Hepatocyte (in vitro differentiated cells): ENCODE measurements around the gene TBC1D17. TPM values are rescaled to one million over a fixed set of nuclear protein-coding genes. Genes with fewer than 3 reads are reported as not detected.

ENCODE experiments used
- DNase-seq: peaks from one replicate; pipeline ENCODE4 v3.0.0-alpha.2; 2016; ENCODE audit warnings: low spot score
- H2AFZ ChIP-seq: fragments of 200-600 bp; sonication (generic); 2 replicates; pipeline ENCODE4 v1.6.0; 2016; ENCODE audit warnings: antibody characterized with exemption, mild to moderate bottlenecking
- H3K27ac ChIP-seq: fragments of 200-600 bp; sonication (generic); 2 replicates; pipeline ENCODE4 v1.5.1; 2016; ENCODE audit warnings: mild to moderate bottlenecking
- H3K27me3 ChIP-seq: fragments of 200-600 bp; sonication (generic); 2 replicates; pipeline ENCODE4 v1.6.1; 2016
- H3K36me3 ChIP-seq: fragments of 200-600 bp; sonication (generic); replicated peaks from 2 replicates; pipeline ENCODE4 v1.5.1; 2016; ENCODE audit warnings: low read depth; ENCODE audit not compliant: insufficient read depth
- H3K4me1 ChIP-seq: fragments of 200-600 bp; sonication (generic); 2 replicates; pipeline ENCODE4 v1.5.1; 2016; ENCODE audit warnings: mild to moderate bottlenecking, moderate library complexity; ENCODE audit not compliant: insufficient read depth
- H3K4me2 ChIP-seq: fragments of 200-600 bp; sonication (generic); 2 replicates; pipeline ENCODE4 v1.6.0; 2016
- H3K4me3 ChIP-seq: fragments of 200-600 bp; sonication (generic); 2 replicates; pipeline ENCODE4 v1.5.1; 2016; ENCODE audit warnings: mild to moderate bottlenecking
- H3K79me2 ChIP-seq: fragments of 200-600 bp; sonication (generic); 2 replicates; pipeline ENCODE4 v1.6.0; 2017; ENCODE audit warnings: mild to moderate bottlenecking
- H3K9me2 ChIP-seq: fragments of 200-600 bp; sonication (generic); replicated peaks from 2 replicates; pipeline ENCODE4 v1.6.0; 2017; ENCODE audit warnings: mild to moderate bottlenecking; ENCODE audit not compliant: insufficient read depth
- H3K9me3 ChIP-seq: fragments of 200-600 bp; sonication (generic); 2 replicates; pipeline ENCODE4 v1.5.1; 2016; ENCODE audit warnings: low read depth, mild to moderate bottlenecking
- H4K20me1 ChIP-seq: fragments of 200-600 bp; sonication (generic); 2 replicates; pipeline ENCODE4 v1.6.0; 2016; ENCODE audit warnings: mild to moderate bottlenecking; ENCODE audit not compliant: insufficient read depth, poor library complexity, severe bottlenecking
- EZH2 ChIP-seq: fragments of 200-600 bp; sonication (generic); IDR thresholded peaks from 2 replicates; pipeline ENCODE4 v1.6.1; 2016; ENCODE audit warnings: antibody characterized with exemption, mild to moderate bottlenecking, borderline replicate concordance
- EZH2phosphoT487 ChIP-seq: fragments of 200-600 bp; sonication (generic); IDR thresholded peaks from one replicate; pipeline ENCODE4 v1.6.1; 2018; ENCODE audit warnings: antibody characterized with exemption, mild to moderate bottlenecking, low read depth, moderate library complexity; ENCODE audit not compliant: unreplicated experiment, severe bottlenecking
- WGBS: methylation state at CpG from one replicate; pipeline ENCODE4 v1.1.6; 2016; ENCODE audit warnings: low lambda C conversion rate; ENCODE audit errors: missing lambda C conversion rate; 5-methylcytosine and 5-hydroxymethylcytosine counted together
- polyA plus RNA-seq: library from polyadenylated mRNA; unstranded; fragments of >200 nt; fragmentation: Nextera tagmentation; extraction: Ambion mirVana; gene quantifications from 2 replicates; pipeline ENCODE4 v1.2.1, GENCODE V29; 2016
- total RNA-seq: library from RNA; depleted of rRNA; stranded (reverse); fragments of >200 nt; gene quantifications from 2 replicates; pipeline ENCODE4 v1.2.3, GENCODE V29; 2014
- TF ChIP-seq, protein P1 (sequence below): fragments of 200-600 bp; sonication (generic); IDR thresholded peaks from 2 replicates; pipeline ENCODE4 v1.5.1; 2016; ENCODE audit warnings: antibody characterized with exemption, mild to moderate bottlenecking; ENCODE audit not compliant: poor library complexity

Gene TBC1D17
- total and polyA plus RNA-seq, 2 experiments from 2014 or later = 10.7 to 55.1 TPM

DNA sequence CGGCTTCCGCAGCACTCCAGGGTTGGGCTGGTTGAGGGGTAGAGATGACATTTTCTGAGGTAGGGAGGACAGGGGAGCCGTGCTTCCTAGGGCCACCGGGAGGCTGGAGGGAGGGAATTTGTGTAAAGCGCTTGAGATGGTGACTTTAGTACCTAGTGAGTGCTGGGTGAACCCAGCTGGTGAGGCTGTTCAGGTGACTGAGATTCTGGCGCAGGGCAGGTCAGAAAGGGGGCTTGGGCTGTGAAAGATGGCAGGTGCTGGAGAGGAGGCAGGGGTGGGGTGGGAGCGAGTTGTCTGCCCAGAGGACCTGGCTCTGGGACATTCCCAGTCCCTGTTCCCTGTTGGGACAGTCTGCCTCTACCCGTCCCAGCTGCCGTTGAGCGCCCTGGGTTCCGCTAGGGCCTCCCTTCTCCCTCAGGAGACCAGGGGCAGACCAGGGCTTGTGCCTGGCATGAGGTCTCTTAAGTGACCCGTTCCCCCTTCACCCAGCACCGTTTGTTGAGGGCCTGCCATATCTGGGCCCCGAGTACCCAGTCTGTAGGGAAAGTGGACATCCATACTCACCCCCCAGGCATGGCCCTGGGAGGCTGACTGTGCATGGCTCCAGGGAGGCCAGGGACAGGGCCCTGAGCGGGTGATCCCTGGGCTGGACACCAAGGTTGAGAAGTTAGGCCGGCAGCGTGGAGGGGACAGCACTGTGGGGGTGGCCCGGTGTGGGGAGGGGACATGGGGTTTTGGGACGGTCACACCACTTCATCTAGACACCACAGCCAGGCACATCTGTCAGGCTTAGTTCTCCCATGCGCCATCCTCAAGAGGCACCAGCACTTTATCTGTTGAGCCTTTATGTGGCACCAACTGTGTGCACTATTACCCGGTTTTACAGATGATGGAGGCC is 21.6 kb upstream of the TBC1D17 start:
- TF ChIP-seq EZH2 = no peak
- TF ChIP-seq, protein P1, sequence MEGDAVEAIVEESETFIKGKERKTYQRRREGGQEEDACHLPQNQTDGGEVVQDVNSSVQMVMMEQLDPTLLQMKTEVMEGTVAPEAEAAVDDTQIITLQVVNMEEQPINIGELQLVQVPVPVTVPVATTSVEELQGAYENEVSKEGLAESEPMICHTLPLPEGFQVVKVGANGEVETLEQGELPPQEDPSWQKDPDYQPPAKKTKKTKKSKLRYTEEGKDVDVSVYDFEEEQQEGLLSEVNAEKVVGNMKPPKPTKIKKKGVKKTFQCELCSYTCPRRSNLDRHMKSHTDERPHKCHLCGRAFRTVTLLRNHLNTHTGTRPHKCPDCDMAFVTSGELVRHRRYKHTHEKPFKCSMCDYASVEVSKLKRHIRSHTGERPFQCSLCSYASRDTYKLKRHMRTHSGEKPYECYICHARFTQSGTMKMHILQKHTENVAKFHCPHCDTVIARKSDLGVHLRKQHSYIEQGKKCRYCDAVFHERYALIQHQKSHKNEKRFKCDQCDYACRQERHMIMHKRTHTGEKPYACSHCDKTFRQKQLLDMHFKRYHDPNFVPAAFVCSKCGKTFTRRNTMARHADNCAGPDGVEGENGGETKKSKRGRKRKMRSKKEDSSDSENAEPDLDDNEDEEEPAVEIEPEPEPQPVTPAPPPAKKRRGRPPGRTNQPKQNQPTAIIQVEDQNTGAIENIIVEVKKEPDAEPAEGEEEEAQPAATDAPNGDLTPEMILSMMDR = no peak
- TF ChIP-seq EZH2phosphoT487 = no peak
- no peak overlapping the region for H3K4me3 ChIP-seq
- H3K36me3 ChIP-seq = peaks cover 5% of the 10 kb centered on the region
- no peaks in the 10 kb centered on the region for H3K9me3 ChIP-seq
- H3K9me2 ChIP-seq = no peaks in the 10 kb centered on the region
- peaks cover 16% of the 10 kb centered on the region for H3K4me1 ChIP-seq
- no peak overlapping the region for H3K4me2 ChIP-seq
- no peaks in the 10 kb centered on the region for H3K27me3 ChIP-seq
- H3K79me2 ChIP-seq = peaks cover 52% of the 10 kb centered on the region
- peaks cover 68% of the 10 kb centered on the region for H4K20me1 ChIP-seq
- no peak for DNase-seq
- H3K27ac ChIP-seq = no peak overlapping the region
- WGBS = 86% methylated on average over 21 of the region's 21 CpGs
- H2AFZ ChIP-seq = no peak overlapping the region

- TF ChIP-seq EZH2 (no peak), EZH2phosphoT487 (no peak)
- TF ChIP-seq, protein P1 = no peak
- Histone ChIP-seq H3K36me3 (peaks cover 5% of the 10 kb centered on the region), H3K9me3 (no peaks in the 10 kb centered on the region), H3K4me1 (peaks cover 17% of the 10 kb centered on the region), H3K27me3 (no peaks in the 10 kb centered on the region), H3K4me3 (no peak overlapping the region), H3K27ac (no peak overlapping the region), H3K9me2 (no peaks in the 10 kb centered on the region), H3K79me2 (peaks cover 48% of the 10 kb centered on the region), H4K20me1 (peaks cover 69% of the 10 kb centered on the region), H2AFZ (no peak overlapping the region), H3K4me2 (no peak overlapping the region)
- DNase-seq = no peak
- 95% methylated on average over 9 of the region's 18 CpGs for WGBS
Observed at GRCh38 chr19:49856574-49857021, 20.9 kb upstream of the TBC1D17 start.

- Histone ChIP-seq H3K9me3 (no peaks in the 10 kb centered on the region), H4K20me1 (peaks cover 62% of the 10 kb centered on the region), H2AFZ (no peak overlapping the region), H3K36me3 (peaks cover 5% of the 10 kb centered on the region), H3K4me3 (no peak overlapping the region), H3K9me2 (no peaks in the 10 kb centered on the region), H3K27ac (no peak overlapping the region), H3K27me3 (no peaks in the 10 kb centered on the region), H3K4me2 (no peak overlapping the region), H3K79me2 (peaks cover 42% of the 10 kb centered on the region), H3K4me1 (peaks cover 14% of the 10 kb centered on the region)
- 95% methylated on average over 26 of the region's 26 CpGs for WGBS
- DNase-seq = no peak
- TF ChIP-seq EZH2 (no peak), EZH2phosphoT487 (no peak)
- TF ChIP-seq, protein P1 = no peak
Observed at GRCh38 chr19:49857061-49857837, 20.3 kb upstream of the TBC1D17 start.
